MM.1S (cell line): ENCODE data around the gene ERCC6L2.

Source experiments
- DNase-seq: peaks from one replicate; pipeline ENCODE4 v3.0.0-alpha.2; 2015
- H2AFZ ChIP-seq: fragments of 300-600 bp; sonication (generic); 2 replicates; pipeline ENCODE4 v1.6.0; 2016; ENCODE audit warnings: antibody characterized with exemption, low read length
- H3F3A ChIP-seq: fragments of 300-600 bp; sonication (generic); 2 replicates; pipeline ENCODE4 v1.6.1; 2016; ENCODE audit warnings: mild to moderate bottlenecking, antibody characterized with exemption, low read length, moderate library complexity, mixed read lengths; ENCODE audit not compliant: insufficient read depth
- H3K27ac ChIP-seq: fragments of 300-600 bp; sonication (generic); 2 replicates; pipeline ENCODE4 v1.5.1; 2016; ENCODE audit warnings: mild to moderate bottlenecking, low read length
- H3K27me3 ChIP-seq: fragments of 300-600 bp; sonication (generic); replicated peaks from 2 replicates; pipeline ENCODE4 v1.6.0; 2016; ENCODE audit warnings: low read length; ENCODE audit not compliant: insufficient read depth
- H3K36me3 ChIP-seq: fragments of 300-600 bp; sonication (generic); replicated peaks from 2 replicates; pipeline ENCODE4 v1.6.1; 2016; ENCODE audit warnings: mild to moderate bottlenecking, low read length, mixed read lengths; ENCODE audit not compliant: insufficient read depth
- H3K4me1 ChIP-seq: fragments of 300-600 bp; sonication (generic); 2 replicates; pipeline ENCODE4 v1.6.1; 2016; ENCODE audit warnings: low read length, mixed read lengths
- H3K4me2 ChIP-seq: fragments of 300-600 bp; sonication (generic); 2 replicates; pipeline ENCODE4 v1.6.0; 2016; ENCODE audit warnings: low read depth, low read length
- H3K4me3 ChIP-seq: fragments of 300-600 bp; sonication (generic); 2 replicates; pipeline ENCODE4 v1.5.1; 2016; ENCODE audit warnings: low read length, mixed read lengths
- H3K79me2 ChIP-seq: fragments of 300-600 bp; sonication (generic); 2 replicates; pipeline ENCODE4 v1.6.1; 2016; ENCODE audit warnings: mixed run types, low read length, mixed read lengths
- H3K9ac ChIP-seq: fragments of 300-600 bp; sonication (generic); 2 replicates; pipeline ENCODE4 v1.6.1; 2016; ENCODE audit warnings: low read length, mixed read lengths
- H3K9me2 ChIP-seq: fragments of 300-600 bp; sonication (generic); replicated peaks from 2 replicates; pipeline ENCODE4 v1.6.1; 2016; ENCODE audit warnings: mild to moderate bottlenecking, low read length, mixed read lengths; ENCODE audit not compliant: insufficient read depth
- H3K9me3 ChIP-seq: fragments of 300-600 bp; sonication (generic); replicated peaks from 2 replicates; pipeline ENCODE4 v1.6.1; 2016; ENCODE audit warnings: mild to moderate bottlenecking, low read length, mixed read lengths; ENCODE audit not compliant: insufficient read depth
- H4K20me1 ChIP-seq: fragments of 300-600 bp; sonication (generic); 2 replicates; pipeline ENCODE4 v1.6.1; 2016; ENCODE audit warnings: mild to moderate bottlenecking, low read length, moderate library complexity, mixed read lengths; ENCODE audit not compliant: insufficient read depth
- EZH2 ChIP-seq: fragments of 300-600 bp; sonication (generic); optimal IDR thresholded peaks from 2 replicates; pipeline ENCODE3; 2017; ENCODE audit warnings: low read depth, mild to moderate bottlenecking, antibody characterized with exemption, low read length, mixed read lengths
- EZH2phosphoT487 ChIP-seq: fragments of 300-600 bp; sonication (generic); IDR thresholded peaks from 2 replicates; pipeline ENCODE4 v1.6.1; 2018; ENCODE audit warnings: antibody characterized with exemption, low read length
- TF ChIP-seq, protein P1 (sequence below): fragments of 300-600 bp; sonication (generic); IDR thresholded peaks from 2 replicates; pipeline ENCODE4 v1.5.1; 2016; ENCODE audit warnings: antibody characterized with exemption, low read length, mixed read lengths

Gene ERCC6L2

DNA sequence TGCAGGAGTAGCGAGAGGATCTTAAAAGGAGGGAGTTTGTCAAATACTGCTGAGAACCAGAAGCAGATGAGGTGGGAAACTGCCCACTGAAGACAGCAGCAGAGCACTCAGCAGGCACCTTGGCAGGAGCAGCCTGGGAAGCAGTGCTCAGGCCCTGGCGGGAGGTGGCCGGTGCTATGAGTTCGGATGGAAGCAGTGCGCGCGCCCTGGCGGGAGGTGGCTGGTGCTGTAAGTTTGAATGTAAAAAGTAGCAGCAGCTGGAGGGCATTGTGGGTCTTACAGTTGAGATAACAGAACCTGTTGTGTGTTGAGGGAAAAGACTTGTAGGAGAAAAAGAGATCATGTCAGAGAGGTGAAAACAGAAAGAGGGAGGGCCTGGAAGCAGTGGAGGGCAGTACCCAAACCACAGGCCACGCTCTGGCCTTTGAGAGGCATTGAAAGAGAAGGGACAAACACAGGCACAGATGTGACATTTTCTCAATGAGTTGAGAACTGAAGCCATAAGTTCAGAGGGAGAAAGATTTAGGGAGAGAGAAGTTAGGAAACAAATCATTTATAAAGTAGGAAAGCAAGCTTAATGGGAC is 130.9 kb downstream of the ERCC6L2 start:
- Histone ChIP-seq H3K27ac (no peak overlapping the region), H3K9me2 (no peaks in the 10 kb centered on the region), H3K9ac (no peak overlapping the region), H3K9me3 (no peaks in the 10 kb centered on the region), H3K79me2 (no peaks in the 10 kb centered on the region), H3K4me1 (no peaks in the 10 kb centered on the region), H4K20me1 (no peaks in the 10 kb centered on the region), H3K4me3 (no peak overlapping the region), H3K36me3 (no peaks in the 10 kb centered on the region), H3F3A (no peaks in the 10 kb centered on the region), H3K27me3 (no peaks in the 10 kb centered on the region), H3K4me2 (no peak overlapping the region), H2AFZ (no peak overlapping the region)
- no peak for DNase-seq
- TF ChIP-seq EZH2phosphoT487 (no peak), EZH2 (no peak)
- TF ChIP-seq, protein P1, sequence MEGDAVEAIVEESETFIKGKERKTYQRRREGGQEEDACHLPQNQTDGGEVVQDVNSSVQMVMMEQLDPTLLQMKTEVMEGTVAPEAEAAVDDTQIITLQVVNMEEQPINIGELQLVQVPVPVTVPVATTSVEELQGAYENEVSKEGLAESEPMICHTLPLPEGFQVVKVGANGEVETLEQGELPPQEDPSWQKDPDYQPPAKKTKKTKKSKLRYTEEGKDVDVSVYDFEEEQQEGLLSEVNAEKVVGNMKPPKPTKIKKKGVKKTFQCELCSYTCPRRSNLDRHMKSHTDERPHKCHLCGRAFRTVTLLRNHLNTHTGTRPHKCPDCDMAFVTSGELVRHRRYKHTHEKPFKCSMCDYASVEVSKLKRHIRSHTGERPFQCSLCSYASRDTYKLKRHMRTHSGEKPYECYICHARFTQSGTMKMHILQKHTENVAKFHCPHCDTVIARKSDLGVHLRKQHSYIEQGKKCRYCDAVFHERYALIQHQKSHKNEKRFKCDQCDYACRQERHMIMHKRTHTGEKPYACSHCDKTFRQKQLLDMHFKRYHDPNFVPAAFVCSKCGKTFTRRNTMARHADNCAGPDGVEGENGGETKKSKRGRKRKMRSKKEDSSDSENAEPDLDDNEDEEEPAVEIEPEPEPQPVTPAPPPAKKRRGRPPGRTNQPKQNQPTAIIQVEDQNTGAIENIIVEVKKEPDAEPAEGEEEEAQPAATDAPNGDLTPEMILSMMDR: no peak

DNA sequence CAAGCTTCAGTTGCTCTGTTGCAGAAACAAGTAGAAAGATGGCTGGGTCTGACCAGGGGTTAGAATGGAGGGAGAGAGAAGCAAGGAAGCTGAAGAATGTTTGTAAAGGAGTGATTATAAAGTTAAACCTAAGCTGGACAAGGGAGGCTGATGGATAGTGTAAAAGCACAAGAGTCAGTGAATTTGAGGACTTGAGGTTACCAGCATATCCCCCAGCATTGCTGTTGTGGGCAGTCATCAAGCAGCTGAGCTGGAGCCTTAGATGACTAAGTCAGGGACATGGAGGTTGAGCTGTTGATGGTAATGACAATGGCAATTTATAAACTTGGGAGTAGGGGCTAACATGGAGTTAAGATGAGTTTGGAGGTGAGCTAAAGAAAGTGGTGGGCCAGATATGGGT is 131.5 kb downstream of the ERCC6L2 start:
- Histone ChIP-seq H3K27ac (no peak overlapping the region), H3K79me2 (no peaks in the 10 kb centered on the region), H3K4me2 (no peak overlapping the region), H3K27me3 (no peaks in the 10 kb centered on the region), H3K4me1 (no peaks in the 10 kb centered on the region), H3K9me3 (no peaks in the 10 kb centered on the region), H3F3A (no peaks in the 10 kb centered on the region), H4K20me1 (no peaks in the 10 kb centered on the region), H3K36me3 (no peaks in the 10 kb centered on the region), H3K9ac (no peak overlapping the region), H3K4me3 (no peak overlapping the region), H3K9me2 (no peaks in the 10 kb centered on the region), H2AFZ (no peak overlapping the region)
- DNase-seq: no peak
- no peak for TF ChIP-seq EZH2
- TF ChIP-seq EZH2phosphoT487: no peak
- TF ChIP-seq, protein P1: no peak

DNA sequence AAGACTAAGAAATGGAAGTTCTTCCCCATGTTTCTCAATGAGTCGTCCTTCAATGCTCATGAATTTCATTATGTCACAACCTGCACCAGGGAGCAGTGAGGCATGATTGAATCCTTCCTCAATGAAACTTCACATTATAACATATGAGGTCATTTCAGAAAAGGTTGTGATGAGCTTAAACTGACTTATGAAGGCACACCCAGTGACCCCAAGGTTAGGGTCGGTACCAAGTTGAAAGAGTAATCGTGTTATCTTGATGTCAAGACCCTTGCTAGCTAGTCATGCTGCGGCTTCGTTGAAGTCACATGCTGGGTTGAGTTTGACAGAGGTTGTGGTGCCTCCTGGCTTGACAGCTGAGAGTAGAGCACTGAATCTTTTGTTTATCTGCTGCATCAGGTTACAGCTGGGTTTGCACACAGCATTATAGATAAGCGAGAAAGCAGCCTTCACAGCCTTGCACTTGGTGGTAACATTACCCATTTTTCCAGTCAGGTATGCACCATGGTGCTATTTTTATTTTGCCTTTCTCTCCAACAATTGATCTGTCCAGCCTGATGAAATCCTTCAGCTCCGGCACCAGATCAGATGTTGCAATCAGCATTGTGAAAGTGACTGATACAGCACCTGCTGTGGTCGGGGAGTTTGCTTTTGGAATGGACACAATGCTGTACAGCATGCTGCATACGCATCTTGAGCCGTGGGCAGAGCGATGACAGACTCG is 133.2 kb downstream of the ERCC6L2 start:
- Histone ChIP-seq H3K36me3 (no peaks in the 10 kb centered on the region), H4K20me1 (no peaks in the 10 kb centered on the region), H3K9me3 (no peaks in the 10 kb centered on the region), H3F3A (no peaks in the 10 kb centered on the region), H3K4me2 (no peak overlapping the region), H2AFZ (no peak overlapping the region), H3K27me3 (no peaks in the 10 kb centered on the region), H3K4me1 (no peaks in the 10 kb centered on the region), H3K9me2 (no peaks in the 10 kb centered on the region), H3K27ac (no peak overlapping the region), H3K79me2 (no peaks in the 10 kb centered on the region), H3K9ac (no peak overlapping the region), H3K4me3 (no peak overlapping the region)
- DNase-seq: no peak
- TF ChIP-seq, protein P1: no peak
- TF ChIP-seq EZH2 (no peak), EZH2phosphoT487 (no peak)
